CD4-positive, alpha-beta T cell treated with Interleukin-21 for 1 hour (primary cell): ENCODE measurements around the gene DENND6B.
A peak's percentile ranks its signal among the peaks of the same experiment; 100 is the strongest.
"Not testable (repeated sequence)": the region's sequence is repeated elsewhere in the genome, so short reads cannot be mapped to it uniquely, and the experiment has no call there.

ENCODE experiments used
- DNase-seq: peaks from one replicate; pipeline ENCODE4 v3.0.0-alpha.2; 2020

The DENND6B gene

GRCh38 chr22:50338860-50339462 is 12.1 kb upstream of the DENND6B start:
- peak; percentile 22 for DNase-seq

GRCh38 chr22:50338042-50338573 is 11.3 kb upstream of the DENND6B start:
- no peak for DNase-seq

GRCh38 chr22:50337262-50338041 is 10.6 kb upstream of the DENND6B start:
- no peak for DNase-seq

- not testable (repeated sequence) for DNase-seq
Observed at GRCh38 chr22:50334433-50334832, 7.6 kb upstream of the DENND6B start.

- no peak for DNase-seq
Observed at GRCh38 chr22:50329236-50329635, 2.4 kb upstream of the DENND6B start.

- no peak for DNase-seq
Observed at GRCh38 chr22:50327711-50328019, 853 bp upstream of the DENND6B start.

GRCh38 chr22:50326225-50326955 is 422 bp downstream of the DENND6B start:
- no peak for DNase-seq

GRCh38 chr22:50325444-50326224 is 1.2 kb downstream of the DENND6B start:
- DNase-seq: no peak

- no peak for DNase-seq
Observed at GRCh38 chr22:50323900-50324299, 2.9 kb downstream of the DENND6B start.

- DNase-seq: not testable (repeated sequence)
Observed at GRCh38 chr22:50322382-50323104, 4.3 kb downstream of the DENND6B start.

GRCh38 chr22:50320671-50321325 is 6.0 kb downstream of the DENND6B start:
- no peak for DNase-seq

GRCh38 chr22:50320116-50320515 is 6.7 kb downstream of the DENND6B start:
- DNase-seq: no peak

GRCh38 chr22:50319503-50319951 is 7.3 kb downstream of the DENND6B start:
- DNase-seq: no peak

GRCh38 chr22:50318698-50319411 is 8.0 kb downstream of the DENND6B start:
- no peak for DNase-seq

- no peak for DNase-seq
Observed at GRCh38 chr22:50318356-50318697, 8.5 kb downstream of the DENND6B start.

GRCh38 chr22:50317674-50318073 is 9.1 kb downstream of the DENND6B start:
- DNase-seq: no peak

GRCh38 chr22:50317178-50317577 is 9.6 kb downstream of the DENND6B start:
- no peak for DNase-seq

GRCh38 chr22:50316114-50317065 is 10.4 kb downstream of the DENND6B start:
- DNase-seq: no peak

- DNase-seq: no peak
Observed at GRCh38 chr22:50315289-50316113, 11.3 kb downstream of the DENND6B start.
